Smooth muscle cell (in vitro differentiated cells): Measurements from ENCODE around the gene ICA1. TPM values are rescaled to one million over a fixed set of nuclear protein-coding genes. Genes with fewer than 3 reads are reported as not detected.
A peak's percentile ranks its signal among the peaks of the same experiment; 100 is the strongest.
"Not testable (repeated sequence)": the region's sequence is repeated elsewhere in the genome, so short reads cannot be mapped to it uniquely, and the experiment has no call there.

Experiments
- DNase-seq: peaks from one replicate; lab custom pipeline; 2025; ENCODE audit not compliant: unreplicated experiment; lab: John Stamatoyannopoulos, UW
- H2AFZ ChIP-seq: fragments of 200-600 bp; sonication (generic); 2 replicates; pipeline ENCODE4 v1.6.0; 2016; ENCODE audit warnings: antibody characterized with exemption, low read depth, mild to moderate bottlenecking
- H3F3A ChIP-seq: fragments of 200-600 bp; sonication (generic); 2 replicates; pipeline ENCODE4 v1.6.0; 2017; ENCODE audit warnings: antibody characterized with exemption, low read depth
- H3K27ac ChIP-seq: fragments of 200-600 bp; sonication (generic); 2 replicates; pipeline ENCODE4 v1.5.1; 2016; ENCODE audit warnings: low read depth, mild to moderate bottlenecking
- H3K27me3 ChIP-seq: fragments of 200-600 bp; sonication (generic); 2 replicates; pipeline ENCODE4 v1.6.1; 2016; ENCODE audit warnings: low read depth, mild to moderate bottlenecking
- H3K36me3 ChIP-seq: fragments of 200-600 bp; sonication (generic); 2 replicates; pipeline ENCODE4 v1.5.1; 2016; ENCODE audit warnings: low read depth
- H3K4me1 ChIP-seq: fragments of 200-600 bp; sonication (generic); 2 replicates; pipeline ENCODE4 v1.5.1; 2016; ENCODE audit warnings: low read depth
- H3K4me2 ChIP-seq: fragments of 200-600 bp; sonication (generic); 2 replicates; pipeline ENCODE4 v1.6.0; 2016; ENCODE audit warnings: mild to moderate bottlenecking
- H3K4me3 ChIP-seq: fragments of 200-600 bp; sonication (generic); 2 replicates; pipeline ENCODE4 v1.5.1; 2016; ENCODE audit warnings: mild to moderate bottlenecking
- H3K79me2 ChIP-seq: fragments of 200-600 bp; sonication (generic); 2 replicates; pipeline ENCODE4 v1.6.0; 2016; ENCODE audit warnings: low read depth, mild to moderate bottlenecking
- H3K9ac ChIP-seq: fragments of 200-600 bp; sonication (generic); 2 replicates; pipeline ENCODE4 v1.6.0; 2016; ENCODE audit warnings: low read depth
- H3K9me3 ChIP-seq: fragments of 200-600 bp; sonication (generic); replicated peaks from 2 replicates; pipeline ENCODE4 v1.5.1; 2016; ENCODE audit warnings: low read depth
- H4K20me1 ChIP-seq: fragments of 200-600 bp; sonication (generic); 2 replicates; pipeline ENCODE4 v1.6.0; 2016; ENCODE audit warnings: low read depth
- CTCF ChIP-seq: fragments of 200-600 bp; sonication (generic); IDR thresholded peaks from 2 replicates; pipeline ENCODE4 v1.5.1; 2017; ENCODE audit warnings: borderline replicate concordance, mild to moderate bottlenecking, antibody characterized with exemption; ENCODE audit not compliant: insufficient read depth, poor library complexity, severe bottlenecking
- WGBS: methylation state at CpG from one replicate; pipeline ENCODE4 v1.1.7; 2016; ENCODE audit warnings: low lambda C conversion rate; 5-methylcytosine and 5-hydroxymethylcytosine counted together
- polyA plus RNA-seq: library from polyadenylated mRNA; unstranded; fragments of >200 nt; fragmentation: Nextera tagmentation; extraction: Ambion mirVana; gene quantifications from 2 replicates; pipeline ENCODE4 v1.2.1, GENCODE V29; 2016
- total RNA-seq: library from RNA; depleted of rRNA; stranded (reverse); fragments of >200 nt; gene quantifications from 2 replicates; pipeline ENCODE4 v1.2.3, GENCODE V29; 2014

ICA1 gene
- total and polyA plus RNA-seq, 2 experiments from 2014 or later: 4.3 to 5.0 TPM

DNA sequence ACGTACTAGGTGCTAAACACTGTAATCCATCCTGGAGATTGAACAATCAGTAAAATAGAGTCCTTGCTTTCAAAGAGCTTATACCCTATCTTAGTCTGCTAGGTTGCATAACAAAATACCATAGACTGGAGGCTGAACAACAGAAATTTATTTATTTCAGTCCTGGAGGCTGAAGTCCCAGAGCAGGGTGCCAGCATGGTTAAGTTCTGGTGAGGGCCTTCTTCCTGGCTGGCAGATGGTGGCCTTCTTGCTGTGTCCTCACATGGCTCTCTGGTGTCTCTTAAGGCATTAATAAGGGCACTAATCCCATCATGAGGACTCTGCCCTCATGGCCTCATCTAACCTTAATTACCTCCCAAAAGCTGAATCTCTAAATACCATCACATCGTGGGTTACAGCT, 43.1 kb upstream of the ICA1 start:
- Histone ChIP-seq H4K20me1 (no peaks in the 10 kb centered on the region), H3K4me1 (no peaks in the 10 kb centered on the region), H3K9ac (no peak overlapping the region), H3K27me3 (no peaks in the 10 kb centered on the region), H3K36me3 (no peaks in the 10 kb centered on the region), H3K79me2 (no peaks in the 10 kb centered on the region), H3F3A (no peaks in the 10 kb centered on the region), H2AFZ (no peak overlapping the region), H3K9me3 (no peaks in the 10 kb centered on the region), H3K4me3 (no peak overlapping the region), H3K27ac (no peak overlapping the region), H3K4me2 (no peak overlapping the region)
- 89% methylated on average over 2 of the region's 2 CpGs for WGBS
- no peak for DNase-seq
- no peak for TF ChIP-seq CTCF

GRCh38 chr7:8303904-8304528, 42.0 kb upstream of the ICA1 start:
- TF ChIP-seq CTCF: no peak
- Histone ChIP-seq H3K4me3 (no peak overlapping the region), H4K20me1 (no peaks in the 10 kb centered on the region), H3K4me1 (no peaks in the 10 kb centered on the region), H3K36me3 (no peaks in the 10 kb centered on the region), H2AFZ (no peak overlapping the region), H3K4me2 (no peak overlapping the region), H3K79me2 (no peaks in the 10 kb centered on the region), H3K27ac (no peak overlapping the region), H3K9ac (no peak overlapping the region), H3K27me3 (no peaks in the 10 kb centered on the region), H3K9me3 (no peaks in the 10 kb centered on the region), H3F3A (no peaks in the 10 kb centered on the region)
- no peak for DNase-seq
- 84% methylated on average over 14 of the region's 16 CpGs for WGBS

DNA sequence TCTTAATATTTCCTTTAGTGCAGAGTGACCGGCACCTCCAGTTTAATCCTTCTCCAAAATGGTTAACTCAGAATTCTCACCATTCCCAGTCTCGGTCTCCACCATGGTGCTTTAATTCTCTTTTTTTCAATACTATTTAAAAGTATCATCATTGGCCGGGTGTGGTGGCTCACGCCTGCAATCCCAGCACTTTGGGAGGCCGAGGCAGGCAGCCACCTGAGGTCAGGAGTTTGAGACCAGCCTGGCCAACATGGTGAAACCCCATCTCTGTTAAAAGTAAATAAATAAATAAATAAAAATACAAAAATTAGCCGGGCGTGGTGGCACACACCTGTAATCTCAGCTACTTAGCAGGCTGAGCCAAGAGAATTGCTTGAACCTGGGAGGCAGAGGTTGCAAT, 35.1 kb upstream of the ICA1 start:
- H3K4me3 ChIP-seq, H3K79me2 ChIP-seq, H3K4me2 ChIP-seq, H3K36me3 ChIP-seq, DNase-seq, H3K27ac ChIP-seq, H4K20me1 ChIP-seq, H3K9ac ChIP-seq, H3K4me1 ChIP-seq, H3F3A ChIP-seq, H3K9me3 ChIP-seq, H3K27me3 ChIP-seq: not testable (repeated sequence)
- WGBS: 97% methylated on average over 7 of the region's 7 CpGs
- peak overlapping the region; percentile 59 for H2AFZ ChIP-seq

GRCh38 chr7:8296362-8296659, 34.3 kb upstream of the ICA1 start:
- Histone ChIP-seq H4K20me1 (no peaks in the 10 kb centered on the region), H3K79me2 (no peaks in the 10 kb centered on the region), H3K4me2 (no peak overlapping the region), H2AFZ (peak overlapping the region; percentile 59), H3K36me3 (no peaks in the 10 kb centered on the region), H3K9me3 (no peaks in the 10 kb centered on the region), H3F3A (no peaks in the 10 kb centered on the region), H3K27me3 (no peaks in the 10 kb centered on the region), H3K4me1 (no peaks in the 10 kb centered on the region), H3K4me3 (no peak overlapping the region), H3K9ac (no peak overlapping the region), H3K27ac (no peak overlapping the region)
- TF ChIP-seq CTCF: no peak
- no peak for DNase-seq
- 78% methylated on average over 1 of the region's 1 CpG for WGBS
